K562 treated with DMSO at 1 percent for 4 hours (cell line): Measurements from ENCODE around the gene SETSIP. TPM values are rescaled to one million over a fixed set of nuclear protein-coding genes. Genes with fewer than 3 reads are reported as not detected.

ENCODE experiments used
- total RNA-seq: library from RNA; unstranded; fragments of 300-600 nt; gene quantifications from 2 replicates; pipeline ENCODE4 v1.2.3, GENCODE V29; 2022; ENCODE audit not compliant: insufficient read depth

The SETSIP gene, protein sequence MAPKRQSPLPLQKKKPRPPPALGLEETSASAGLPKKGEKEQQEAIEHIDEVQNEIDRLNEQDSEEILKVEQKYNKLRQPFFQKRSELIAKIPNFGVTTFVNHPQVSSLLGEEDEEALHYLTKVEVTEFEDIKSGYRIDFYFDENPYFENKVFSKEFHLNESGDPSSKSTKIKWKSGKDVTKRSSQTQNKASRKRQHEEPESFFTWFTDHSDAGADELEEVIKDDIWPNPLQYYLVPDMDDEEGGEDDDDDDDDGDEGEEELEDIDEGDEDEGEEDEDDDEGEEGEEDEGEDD
- total RNA-seq, result not detected in 2 replicates

GRCh38 chr1:92075311-92075710 is at the start of gene SETSIP:
TSS of gene SETSIP (minus strand) at chr1:92075411. CDS start at chr1:92075411, 0 bp downstream.

DNA sequence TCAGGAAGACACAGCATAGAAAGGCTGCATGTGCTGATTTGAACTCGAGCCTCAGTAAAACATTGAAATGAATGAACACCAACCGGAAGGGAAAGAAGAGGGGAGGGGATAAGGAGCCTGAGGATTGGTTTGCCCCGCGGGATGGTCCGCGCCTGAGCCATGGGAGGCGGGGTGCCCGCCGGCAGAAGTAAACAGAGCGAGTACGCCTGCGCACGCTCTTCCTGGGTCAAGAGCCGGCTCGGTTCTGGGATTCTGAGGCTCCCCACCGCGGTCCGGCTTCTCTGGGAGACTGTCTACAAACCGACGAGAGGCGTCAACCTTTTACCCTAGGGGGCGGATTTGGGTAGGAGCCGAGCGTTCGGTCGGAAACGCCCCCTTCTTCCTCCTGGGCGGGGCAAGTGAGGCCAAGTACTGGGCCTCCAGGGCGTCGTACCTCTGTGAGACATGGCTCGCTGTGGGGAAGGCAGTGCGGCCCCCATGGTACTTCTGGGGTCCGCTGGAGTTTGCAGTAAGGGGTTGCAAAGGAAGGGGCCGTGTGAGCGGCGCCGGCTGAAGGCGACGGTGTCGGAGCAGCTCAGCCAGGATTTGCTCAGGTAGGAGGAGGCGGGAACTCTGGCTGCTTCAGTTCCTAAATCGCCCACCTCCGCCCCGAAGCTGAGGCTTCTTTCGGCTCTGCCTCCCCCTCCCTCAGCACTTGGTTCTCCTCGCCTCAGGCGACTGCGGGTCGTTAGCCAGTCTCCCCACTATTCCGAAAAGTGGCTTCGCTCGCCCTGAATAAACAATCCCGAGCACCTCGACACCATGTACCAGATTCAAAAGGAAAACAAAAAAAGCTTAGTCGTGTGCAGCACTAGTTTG is 5.1 kb upstream of the SETSIP start, which contains the start of gene BTBD8:
Gene BTBD8 (plus strand): TSS at position 218 of the 858 bp plus-strand sequence. CDS start 227 bp downstream, at position 445.

Other genes with a start within 250 kb of the SETSIP start
- 16.4 and 28.8 TPM in 2 replicates for gene TGFBR3, start 189.3 kb downstream of the SETSIP start, total RNA-seq
- not detected in 2 replicates for gene BRDT, start 126.0 kb downstream of the SETSIP start, total RNA-seq
- gene EPHX4, start 45.4 kb downstream of the SETSIP start, total RNA-seq, result not detected in 2 replicates
- 0.75 and 2.2 TPM in 2 replicates for gene BTBD8, start 4.9 kb upstream of the SETSIP start, total RNA-seq
- not detected in 2 replicates for gene C1orf146, start 142.5 kb upstream of the SETSIP start, total RNA-seq
- gene GLMN, start 223.6 kb upstream of the SETSIP start, total RNA-seq, result 3.3 and 5.3 TPM in 2 replicates
- 6.2 and 7.0 TPM in 2 replicates for gene RPAP2, start 223.6 kb upstream of the SETSIP start, total RNA-seq